ENCODE results near the gene SLC2A10.

The SLC2A10 gene

DNA sequence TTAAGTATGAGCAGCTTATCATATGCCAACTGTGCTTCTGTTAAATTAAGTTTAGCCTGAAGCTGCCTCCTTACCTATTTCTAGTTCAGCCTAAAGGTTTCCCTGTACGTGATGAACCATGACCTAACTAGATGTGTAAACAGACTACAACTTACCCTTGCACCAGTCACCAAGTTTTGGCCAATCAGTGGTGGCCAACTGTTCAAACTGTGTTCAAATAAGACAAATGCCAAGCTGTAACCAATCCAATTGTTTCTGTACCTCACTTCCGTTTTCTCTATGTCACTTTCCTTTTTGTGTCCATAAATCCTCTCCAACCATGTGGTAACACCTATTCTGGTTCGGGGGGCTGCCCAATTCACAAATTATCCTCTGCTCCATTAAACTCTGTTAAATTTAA is 6.0 kb upstream of the SLC2A10 start:
- DNase-seq (ENCODE audit: low read depth), result no peak

DNA sequence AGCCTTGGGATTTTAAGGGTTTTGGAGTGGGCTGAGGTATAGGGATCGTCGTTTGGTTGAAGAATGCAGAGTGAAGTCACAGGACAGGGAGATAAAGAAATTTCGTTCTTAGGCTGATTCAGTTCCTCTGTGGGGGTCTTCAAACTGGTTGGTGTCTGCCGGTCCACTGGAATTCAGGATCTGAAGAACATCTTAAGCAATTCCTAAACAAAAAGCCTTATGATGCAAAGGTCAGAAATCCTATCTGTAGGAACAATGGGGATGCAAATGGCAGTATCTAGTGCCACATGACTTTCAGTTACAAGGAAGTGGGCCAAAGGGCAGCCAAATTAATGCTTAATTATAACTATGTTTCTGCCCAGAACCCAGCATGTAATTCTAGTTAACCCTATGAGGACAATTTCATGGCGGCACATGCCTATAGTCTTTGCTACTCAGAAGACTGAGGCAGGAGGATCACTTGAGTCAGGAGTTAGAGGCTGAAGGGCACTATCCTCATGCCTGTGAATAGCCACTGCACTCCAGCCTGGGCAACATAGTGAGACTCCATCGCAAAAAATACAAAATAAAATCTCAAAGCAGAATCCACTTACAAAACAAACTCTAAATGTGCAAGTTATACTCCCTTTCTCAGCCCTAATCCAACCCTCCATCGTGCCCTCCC is 4.6 kb upstream of the SLC2A10 start:
- no peak for DNase-seq (ENCODE audit: low read depth)

DNA sequence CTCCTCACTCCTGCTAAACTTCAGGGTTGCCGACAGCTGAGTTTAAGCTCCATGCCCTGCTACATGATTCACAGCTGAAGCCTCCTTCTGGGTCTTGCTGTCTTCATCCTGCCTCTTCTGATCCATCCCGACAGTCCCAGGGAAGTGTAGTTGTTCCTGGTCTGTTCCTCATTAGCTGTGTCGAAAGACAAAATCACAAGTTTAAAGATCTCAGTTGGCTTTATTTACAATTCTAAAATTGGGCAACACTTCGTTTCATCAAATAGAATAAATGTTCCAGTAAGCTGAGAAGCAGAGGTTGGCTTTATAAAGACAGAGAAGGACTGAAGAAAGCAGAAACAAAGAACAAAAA is 4.1 kb upstream of the SLC2A10 start:
- DNase-seq (ENCODE audit: low read depth), result no peak

DNA sequence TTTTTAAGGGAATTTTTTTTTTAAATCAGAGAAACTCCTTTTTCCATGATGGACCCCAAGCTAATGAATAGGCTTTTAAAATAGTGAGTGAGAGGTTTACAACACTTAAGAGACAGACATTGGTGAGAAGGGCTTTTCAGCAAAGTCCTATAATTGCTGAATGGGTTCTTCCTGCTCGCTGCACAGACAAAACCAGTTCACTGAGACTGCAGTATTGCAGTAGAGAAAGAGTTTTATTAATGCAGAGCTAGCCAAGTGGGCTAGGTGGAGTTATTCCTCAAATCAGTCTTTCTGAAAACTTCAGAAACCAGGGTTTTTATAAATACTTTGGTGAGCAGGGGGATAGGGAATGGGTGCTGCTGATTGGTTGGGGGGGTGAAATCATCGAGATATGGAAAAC is 3.2 kb upstream of the SLC2A10 start:
- DNase-seq (ENCODE audit: low read depth), result no peak

DNA sequence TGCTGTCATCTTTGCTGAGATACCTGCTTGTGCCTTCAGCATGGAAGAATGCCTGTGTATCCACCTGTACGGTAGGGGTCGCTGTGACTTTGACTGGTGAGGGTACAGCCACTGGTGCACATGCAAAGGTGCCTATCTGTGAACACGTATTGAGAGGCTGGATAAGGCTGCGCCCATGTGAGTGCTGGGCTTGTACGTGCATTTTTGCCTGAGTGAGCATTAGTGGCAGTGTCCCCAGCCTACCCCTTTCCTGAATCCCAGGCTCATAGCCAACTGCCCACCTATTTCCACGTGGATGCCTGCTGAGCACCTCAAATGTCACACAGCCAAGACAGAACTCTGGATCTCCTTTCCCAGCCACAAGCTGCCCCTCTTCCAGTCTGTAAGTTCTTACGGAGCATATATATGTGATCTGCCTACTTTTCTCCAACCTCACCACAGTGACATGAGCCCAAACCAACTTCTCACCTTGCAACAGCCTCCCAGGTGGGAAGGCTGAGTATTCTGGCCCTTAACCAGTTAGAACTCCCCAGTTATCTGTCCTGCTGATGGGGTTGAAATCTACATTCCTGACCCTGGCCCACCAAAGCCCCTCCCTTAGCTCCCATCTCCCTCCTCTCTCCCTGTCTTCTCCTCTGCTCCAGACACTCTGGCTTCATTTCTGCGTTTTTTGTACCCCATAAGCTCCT is 1.1 kb upstream of the SLC2A10 start:
- DNase-seq (ENCODE audit: low read depth), result no peak

DNA sequence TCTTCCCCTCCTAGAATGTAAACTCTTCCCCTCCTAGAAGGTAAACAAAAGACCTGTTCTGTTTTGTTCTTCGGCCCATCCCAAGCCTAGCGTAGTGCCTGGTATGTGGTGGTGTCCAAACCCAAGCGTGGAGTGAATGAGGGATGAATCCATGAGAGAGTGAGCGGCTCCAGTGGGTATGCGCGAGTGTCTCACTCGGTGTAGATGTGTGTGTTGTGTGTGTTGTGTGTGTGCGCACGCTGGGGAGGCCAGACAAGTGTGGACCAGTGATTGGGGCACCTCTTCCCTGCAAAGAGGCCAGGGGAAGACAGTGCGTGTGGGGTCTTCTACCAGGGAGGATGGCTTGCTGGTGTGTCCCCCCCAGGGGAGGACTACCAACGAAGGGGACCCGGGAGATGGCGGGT is 392 bp upstream of the SLC2A10 start:
- DNase-seq (ENCODE audit: low read depth), result no peak

DNA sequence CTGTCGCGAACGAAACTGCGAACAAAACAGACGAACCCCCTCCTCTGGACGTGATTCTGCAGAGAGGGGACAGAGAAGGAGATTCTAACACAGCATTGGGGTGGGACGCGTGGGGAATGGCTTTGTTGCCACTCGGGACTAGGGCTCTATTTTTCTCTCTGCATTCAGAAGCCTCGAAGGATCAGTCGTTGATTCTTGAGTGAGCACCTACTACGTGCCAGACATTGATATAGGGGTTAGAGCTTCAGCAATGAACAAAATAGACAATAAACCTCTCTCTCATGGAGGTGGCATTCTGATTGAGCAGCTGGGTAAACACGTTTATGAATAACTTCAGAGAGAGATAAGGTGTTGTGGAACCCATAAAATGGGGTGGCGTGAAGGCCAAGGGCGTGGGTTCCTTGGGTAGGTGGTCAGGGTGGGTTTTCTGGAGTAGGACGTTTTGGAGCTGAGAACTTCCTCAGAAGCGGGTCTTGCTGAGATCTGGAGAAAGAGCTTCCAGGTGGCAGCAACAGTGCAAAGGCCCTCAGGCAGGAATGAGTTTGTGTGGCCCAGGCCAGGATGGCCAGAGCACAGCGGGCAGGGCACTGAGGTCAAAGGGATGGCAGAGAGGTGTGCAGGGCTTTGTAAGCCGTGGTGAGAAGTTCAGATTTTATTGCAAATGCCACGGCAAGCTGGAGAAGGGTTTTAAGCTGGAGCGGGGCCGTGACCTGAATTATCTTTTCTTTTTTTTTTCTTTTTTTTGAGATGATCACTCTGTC is 884 bp downstream of the SLC2A10 start:
- DNase-seq (ENCODE audit: low read depth), result no peak

DNA sequence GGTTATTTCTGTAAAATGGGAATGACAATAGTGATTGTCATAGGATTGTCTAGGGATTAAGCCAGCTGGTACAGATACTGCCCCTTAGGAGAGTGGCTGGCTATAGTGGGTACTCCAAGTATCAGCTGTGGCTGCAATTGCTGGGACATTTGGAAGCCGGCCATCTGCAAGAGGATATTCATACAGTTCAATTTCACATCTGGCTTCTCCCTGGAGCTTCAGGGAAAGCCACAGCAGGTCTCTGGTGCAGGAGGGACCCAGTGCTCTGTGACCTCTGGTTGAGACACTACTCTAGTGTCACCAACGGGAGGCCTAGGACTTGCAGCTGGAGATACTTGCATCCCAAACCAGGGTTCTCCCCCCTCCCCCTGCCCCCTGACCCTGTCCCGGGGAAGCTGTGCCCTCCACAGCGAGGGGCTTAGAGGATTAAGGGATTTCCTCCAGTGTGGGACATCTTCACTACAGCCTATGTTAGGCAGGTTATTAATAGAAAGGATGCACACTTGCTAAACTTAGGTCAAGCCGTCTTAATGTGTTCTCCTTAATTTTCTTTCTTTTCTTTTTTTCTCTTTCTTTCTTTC is 2.7 kb downstream of the SLC2A10 start:
- DNase-seq (ENCODE audit: low read depth), result no peak

DNA sequence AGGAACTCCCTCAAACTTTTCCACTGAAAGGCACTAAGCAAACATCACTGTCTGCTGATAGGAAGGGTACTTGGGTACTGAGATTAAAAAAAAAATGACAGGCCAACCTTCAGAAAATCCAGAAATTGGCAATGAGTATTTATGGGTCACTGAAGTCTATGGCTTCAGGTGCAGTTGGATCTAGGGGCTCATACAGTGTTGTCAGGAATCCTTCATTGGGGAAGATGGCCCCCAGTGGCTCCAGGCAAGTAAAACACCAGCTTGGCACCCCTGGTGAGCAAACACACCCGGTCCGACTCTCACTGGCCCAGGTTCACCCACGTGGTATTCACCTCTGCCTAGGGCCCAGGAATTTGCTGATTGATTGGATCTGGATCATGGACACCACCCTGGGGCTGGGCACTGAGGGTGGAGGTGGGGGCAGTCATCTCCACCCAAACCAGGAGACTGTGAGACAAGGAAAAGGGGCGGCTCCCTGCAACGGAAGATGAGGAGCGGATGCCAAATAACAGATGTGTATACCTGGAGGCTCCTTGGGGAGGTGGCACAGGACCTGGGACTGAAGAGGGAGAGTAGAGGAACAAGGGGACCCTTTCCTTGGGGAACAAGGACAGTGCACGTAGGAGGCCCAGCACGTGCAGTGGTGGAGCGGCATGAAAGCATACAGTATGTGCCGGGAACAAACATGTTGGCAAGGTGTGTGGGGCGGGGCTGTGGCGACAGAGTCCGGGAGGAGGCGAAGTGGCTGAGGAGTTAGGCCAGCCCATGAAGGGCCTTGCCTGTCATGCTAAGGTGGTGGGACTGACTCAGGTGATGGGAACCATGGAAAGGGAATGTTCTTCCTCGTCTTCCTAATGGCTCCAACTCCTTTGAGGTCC is 4.7 kb downstream of the SLC2A10 start:
- DNase-seq (ENCODE audit: low read depth), result no peak

DNA sequence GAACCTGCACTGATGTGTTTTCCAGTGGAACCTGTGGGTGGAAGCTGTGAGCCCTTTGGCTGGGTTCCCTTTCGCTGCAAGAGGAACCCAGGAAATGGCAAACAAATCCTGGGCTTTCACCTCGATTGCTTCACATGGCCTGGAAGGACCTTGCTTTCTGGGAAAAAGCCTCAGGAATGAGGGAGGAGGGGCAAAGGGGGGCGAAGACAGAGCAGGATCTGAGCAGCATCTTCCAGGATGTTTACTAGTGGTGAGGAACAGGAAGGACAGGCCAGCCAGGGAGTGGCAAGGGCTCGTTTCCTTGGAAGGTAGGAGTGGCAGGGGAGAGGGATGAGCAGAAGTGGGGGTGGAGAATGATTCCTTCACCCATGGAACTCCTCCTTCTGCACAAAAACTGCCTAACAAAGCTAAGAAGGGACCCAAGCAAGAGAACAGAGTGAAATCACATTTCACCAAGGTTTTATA is 5.9 kb downstream of the SLC2A10 start:
- DNase-seq (ENCODE audit: low read depth), result no peak

DNA sequence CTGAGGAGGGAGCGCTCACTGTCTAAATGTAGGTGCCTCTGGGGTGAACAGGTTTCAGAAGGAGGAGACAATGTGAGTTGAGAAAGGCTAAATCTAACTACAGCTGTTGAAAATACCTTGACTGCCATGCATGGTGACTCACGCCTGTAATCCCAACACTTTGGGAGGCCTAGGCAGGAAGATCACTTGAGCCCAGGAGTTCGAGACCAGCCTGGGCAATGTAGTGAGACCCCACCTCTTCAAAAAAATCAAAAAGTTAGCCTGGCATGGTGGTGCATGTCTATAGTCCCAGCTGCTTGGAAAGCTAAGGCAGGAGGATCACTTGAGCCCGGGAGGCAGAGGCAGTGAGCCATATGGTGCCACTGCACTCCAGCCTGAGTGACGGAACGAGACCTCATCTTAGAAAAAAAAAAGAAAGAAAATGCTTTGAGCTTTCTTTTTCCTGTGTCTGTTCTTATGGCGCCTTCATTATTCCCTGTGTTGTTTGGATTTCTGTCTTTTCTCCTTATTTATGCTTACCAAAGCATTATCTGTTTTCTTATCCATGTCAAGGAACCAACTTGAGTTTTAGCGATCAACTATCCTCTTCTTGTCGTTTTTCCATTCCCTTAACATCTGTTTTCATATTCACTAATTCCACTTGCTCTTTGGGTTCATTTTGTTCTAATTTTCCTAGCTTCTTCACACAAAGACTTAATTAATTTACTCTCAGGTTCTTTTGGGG is 8.5 kb downstream of the SLC2A10 start:
- no peak for DNase-seq (ENCODE audit: low read depth)

DNA sequence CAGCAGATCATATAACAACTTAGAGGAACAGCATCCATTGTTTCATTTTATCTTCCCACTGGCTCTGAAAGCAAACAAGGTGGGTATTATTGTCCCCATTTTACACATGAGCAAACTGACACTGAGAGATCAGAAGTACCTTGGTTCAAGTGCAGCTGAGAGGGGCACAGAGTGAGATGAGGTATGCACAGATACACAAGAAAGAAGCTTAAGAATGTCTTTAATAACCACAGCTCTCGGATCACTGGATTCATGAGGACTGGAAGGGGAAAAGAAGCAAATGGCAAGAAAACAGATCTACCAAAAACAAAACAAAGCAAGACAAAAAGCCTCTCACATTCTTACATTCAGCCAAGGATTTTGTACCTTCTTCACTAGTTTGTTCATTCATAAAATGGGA is 10.6 kb downstream of the SLC2A10 start:
- no peak for DNase-seq (ENCODE audit: low read depth)

DNA sequence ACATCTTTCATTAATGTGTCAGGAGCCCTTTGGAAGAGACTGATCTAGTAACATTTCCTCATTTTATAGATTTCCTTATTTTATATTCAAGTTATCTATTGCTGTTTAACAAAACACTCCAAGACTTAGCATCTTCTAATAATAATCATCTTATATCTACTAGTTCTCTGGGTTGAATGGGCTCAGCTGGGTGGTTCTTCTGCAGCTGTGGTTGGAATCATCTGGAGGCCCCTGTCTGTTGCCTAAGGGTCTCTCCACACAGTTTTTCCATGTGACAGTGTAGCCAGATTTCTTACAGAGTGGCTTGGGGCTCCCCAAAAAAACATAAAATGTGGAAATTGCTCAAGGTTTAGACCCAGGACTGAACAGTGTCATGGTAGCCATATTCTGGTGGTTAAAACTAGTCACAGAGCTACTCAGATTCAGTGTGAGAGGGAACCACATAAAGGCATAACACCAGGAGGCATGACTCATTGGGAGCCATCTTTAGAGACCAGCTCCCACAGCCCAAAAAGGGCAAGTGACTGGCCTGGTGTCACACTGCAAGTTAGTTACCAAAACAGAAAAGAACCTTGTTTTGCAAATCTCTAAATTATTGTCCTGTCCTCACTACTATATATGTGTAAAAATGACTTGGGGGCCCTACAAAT is 11.5 kb downstream of the SLC2A10 start:
- DNase-seq (ENCODE audit: low read depth), result no peak

DNA sequence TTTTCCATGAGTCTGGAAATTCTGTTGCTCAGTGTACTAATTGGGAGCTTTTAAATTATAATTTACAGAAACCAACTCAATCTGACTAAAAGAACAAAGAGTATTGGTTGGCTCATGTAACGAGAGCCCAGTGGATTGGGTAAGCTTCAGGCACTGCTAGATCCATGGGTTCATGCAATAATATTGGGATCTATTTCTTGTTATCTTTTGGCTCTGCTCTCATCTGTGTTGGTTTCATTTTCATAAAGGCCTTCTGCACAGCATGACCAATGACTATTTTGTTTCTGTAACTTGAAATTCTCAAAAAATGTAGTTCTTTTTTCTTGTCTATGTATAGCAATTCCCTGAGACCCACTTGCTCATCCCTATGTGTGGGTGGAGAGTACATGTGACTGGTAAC is 12.0 kb downstream of the SLC2A10 start:
- DNase-seq (ENCODE audit: low read depth), result no peak

DNA sequence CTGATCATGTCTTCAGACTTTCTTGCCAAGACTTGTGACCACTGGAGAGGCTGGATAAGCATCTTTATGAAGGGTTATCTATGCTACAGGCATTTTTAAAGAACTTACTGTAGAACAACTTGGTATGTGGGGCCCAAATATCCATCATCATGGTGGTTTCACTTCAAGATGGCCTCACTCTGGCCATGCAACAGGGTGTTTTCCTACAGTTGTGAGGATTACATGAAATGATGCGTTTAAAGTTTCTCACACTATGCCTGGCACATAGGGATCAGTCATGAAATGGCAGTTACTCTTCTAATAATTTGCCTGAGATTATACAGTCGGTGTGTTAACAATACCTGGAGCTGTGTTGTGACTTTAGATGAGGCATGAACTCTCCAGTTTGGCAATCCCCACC is 13.0 kb downstream of the SLC2A10 start:
- no peak for DNase-seq (ENCODE audit: low read depth)

DNA sequence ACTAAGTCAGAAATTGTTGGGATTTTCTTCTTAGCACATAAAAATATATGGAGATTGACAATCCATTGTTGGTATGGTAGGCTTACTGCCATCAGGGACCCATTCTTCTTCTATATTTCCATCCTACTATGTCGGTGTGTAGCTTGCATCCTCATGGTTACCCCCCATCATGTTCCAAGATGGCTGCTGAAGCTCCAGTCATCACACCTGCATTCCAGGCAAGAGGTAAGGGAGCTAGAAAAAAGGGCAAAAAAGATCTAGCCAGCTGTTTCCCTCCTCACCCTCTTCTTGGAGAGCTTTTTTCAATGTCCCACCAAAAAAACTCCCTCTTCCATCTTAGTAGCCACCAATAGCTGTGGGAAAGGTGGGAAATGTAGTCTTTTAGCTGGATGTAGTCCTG is 13.6 kb downstream of the SLC2A10 start:
- no peak for DNase-seq (ENCODE audit: low read depth)

DNA sequence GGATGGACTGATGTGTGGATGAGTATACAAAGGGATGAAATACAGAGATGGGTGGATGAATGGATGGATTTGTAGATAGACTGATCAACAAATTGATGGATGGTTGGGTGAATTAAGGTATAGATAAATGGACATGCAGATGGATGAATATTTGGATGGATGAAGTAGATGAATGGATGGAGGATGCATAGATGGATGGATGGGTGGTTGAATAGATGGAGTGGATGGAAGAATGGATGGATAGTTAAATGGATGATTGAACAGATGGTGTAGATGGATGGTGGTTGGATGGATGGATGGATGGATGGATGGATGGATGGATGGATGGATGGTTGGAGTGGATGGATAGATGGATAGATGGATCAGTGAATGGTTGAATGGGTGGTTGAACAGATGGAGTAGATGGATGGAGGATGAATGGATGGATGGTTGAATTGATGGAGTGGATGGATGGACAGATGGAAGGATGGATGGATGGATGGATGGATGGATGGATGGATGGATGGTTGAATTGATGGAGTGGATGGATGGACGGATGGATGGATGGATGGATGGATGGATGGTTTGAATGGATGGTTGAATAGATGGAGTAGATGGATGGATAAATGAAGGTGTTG is 15.0 kb downstream of the SLC2A10 start:
- no peak for DNase-seq (ENCODE audit: low read depth)

DNA sequence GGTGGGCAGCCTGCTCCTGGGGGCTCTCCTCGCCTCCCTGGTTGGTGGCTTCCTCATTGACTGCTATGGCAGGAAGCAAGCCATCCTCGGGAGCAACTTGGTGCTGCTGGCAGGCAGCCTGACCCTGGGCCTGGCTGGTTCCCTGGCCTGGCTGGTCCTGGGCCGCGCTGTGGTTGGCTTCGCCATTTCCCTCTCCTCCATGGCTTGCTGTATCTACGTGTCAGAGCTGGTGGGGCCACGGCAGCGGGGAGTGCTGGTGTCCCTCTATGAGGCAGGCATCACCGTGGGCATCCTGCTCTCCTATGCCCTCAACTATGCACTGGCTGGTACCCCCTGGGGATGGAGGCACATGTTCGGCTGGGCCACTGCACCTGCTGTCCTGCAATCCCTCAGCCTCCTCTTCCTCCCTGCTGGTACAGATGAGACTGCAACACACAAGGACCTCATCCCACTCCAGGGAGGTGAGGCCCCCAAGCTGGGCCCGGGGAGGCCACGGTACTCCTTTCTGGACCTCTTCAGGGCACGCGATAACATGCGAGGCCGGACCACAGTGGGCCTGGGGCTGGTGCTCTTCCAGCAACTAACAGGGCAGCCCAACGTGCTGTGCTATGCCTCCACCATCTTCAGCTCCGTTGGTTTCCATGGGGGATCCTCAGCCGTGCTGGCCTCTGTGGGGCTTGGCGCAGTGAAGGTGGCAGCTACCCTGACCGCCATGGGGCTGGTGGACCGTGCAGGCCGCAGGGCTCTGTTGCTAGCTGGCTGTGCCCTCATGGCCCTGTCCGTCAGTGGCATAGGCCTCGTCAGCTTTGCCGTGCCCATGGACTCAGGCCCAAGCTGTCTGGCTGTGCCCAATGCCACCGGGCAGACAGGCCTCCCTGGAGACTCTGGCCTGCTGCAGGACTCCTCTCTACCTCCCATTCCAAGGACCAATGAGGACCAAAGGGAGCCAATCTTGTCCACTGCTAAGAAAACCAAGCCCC is 16.0 kb downstream of the SLC2A10 start:
- no peak for DNase-seq (ENCODE audit: low read depth)

DNA sequence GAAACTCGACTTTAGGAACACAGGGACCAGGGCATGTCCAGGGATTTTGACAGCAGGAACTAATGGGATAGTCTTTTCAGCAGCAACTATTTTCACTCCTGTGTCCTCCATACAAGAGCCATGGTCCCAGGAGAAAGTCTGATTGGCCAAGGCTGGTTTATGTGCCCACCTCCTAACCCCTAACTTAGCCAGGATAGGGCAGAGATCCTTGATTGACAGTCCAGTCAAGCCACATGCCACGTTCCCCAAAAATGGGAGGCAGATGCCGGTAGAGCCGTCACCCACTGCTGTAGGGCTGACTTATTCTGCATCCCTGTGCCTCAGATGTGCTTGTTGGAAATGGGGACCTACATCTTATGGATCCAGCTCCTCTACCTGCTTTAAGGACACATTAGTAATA is 22.3 kb downstream of the SLC2A10 start:
- DNase-seq (ENCODE audit: low read depth), result no peak
